Trophoblast cell (in vitro differentiated cells and primary cell): ENCODE data around the gene DISC1.

Experiments used
- DNase-seq, 2 donors: peaks; one replicate each; pipeline ENCODE4 v3.0.0-alpha.2; 2016
- H2AFZ ChIP-seq: 2 replicates; pipeline ENCODE4 v1.6.1; 2013; ENCODE audit warnings: low read length, moderate library complexity, mild to moderate bottlenecking; ENCODE audit not compliant: insufficient read depth, poor library complexity
- H2AK5ac ChIP-seq: 2 replicates; pipeline ENCODE4 v1.6.1; 2013; ENCODE audit warnings: mild to moderate bottlenecking, low read length
- H2BK120ac ChIP-seq: 2 replicates; pipeline ENCODE4 v1.6.1; 2013; ENCODE audit warnings: low read length, mild to moderate bottlenecking, moderate library complexity; ENCODE audit not compliant: insufficient read depth, poor library complexity
- H2BK12ac ChIP-seq: 2 replicates; pipeline ENCODE4 v1.6.1; 2013; ENCODE audit warnings: mild to moderate bottlenecking, low read length, moderate library complexity
- H2BK5ac ChIP-seq: 2 replicates; pipeline ENCODE4 v1.6.1; 2013; ENCODE audit warnings: low read length, low read depth, moderate library complexity, mild to moderate bottlenecking; ENCODE audit not compliant: poor library complexity
- H3K14ac ChIP-seq: 2 replicates; pipeline ENCODE4 v1.6.1; 2013; ENCODE audit warnings: mild to moderate bottlenecking, low read length
- H3K18ac ChIP-seq: 2 replicates; pipeline ENCODE4 v1.6.1; 2013; ENCODE audit warnings: mild to moderate bottlenecking, low read length
- H3K23ac ChIP-seq: 2 replicates; pipeline ENCODE4 v1.6.1; 2013; ENCODE audit warnings: low read length
- H3K27ac ChIP-seq: 2 replicates; pipeline ENCODE4 v1.5.1; 2013; ENCODE audit warnings: low read depth, mild to moderate bottlenecking, inconsistent platforms, low read length, moderate library complexity
- H3K27me3 ChIP-seq: 2 replicates; pipeline ENCODE4 v1.6.1; 2013; ENCODE audit warnings: inconsistent platforms, mild to moderate bottlenecking, low read length, moderate library complexity; ENCODE audit not compliant: insufficient read depth
- H3K36me3 ChIP-seq, 2 experiments: 1 replicate in 1 of 2; 2 replicates in 1 of 2; pipeline ENCODE4 v1.6.1; 2013; ENCODE audit warnings: low read length in 2 of 2, mild to moderate bottlenecking in 2 of 2, moderate library complexity in 1 of 2; ENCODE audit not compliant: insufficient read depth in 2 of 2, control insufficient read depth in 1 of 2
- H3K4ac ChIP-seq: 2 replicates; pipeline ENCODE4 v1.6.1; 2013; ENCODE audit warnings: low read depth, mild to moderate bottlenecking, low read length, moderate library complexity
- H3K4me1 ChIP-seq, 2 experiments: 1 replicate in 1 of 2; 2 replicates in 1 of 2; pipeline ENCODE4 v1.6.1; 2013; ENCODE audit warnings: low read length in 2 of 2, mild to moderate bottlenecking in 2 of 2, moderate library complexity in 1 of 2; ENCODE audit not compliant: insufficient read depth in 2 of 2, control insufficient read depth in 1 of 2
- H3K4me2 ChIP-seq: 2 replicates; pipeline ENCODE4 v1.6.1; 2013; ENCODE audit warnings: inconsistent platforms, mild to moderate bottlenecking, low read length, moderate library complexity
- H3K4me3 ChIP-seq: 2 replicates; pipeline ENCODE4 v1.5.1; 2013; ENCODE audit warnings: mild to moderate bottlenecking, low read depth, low read length, inconsistent platforms
- H3K79me1 ChIP-seq: one replicate; pipeline ENCODE4 v1.6.1; 2013; ENCODE audit warnings: low read length
- H3K79me2 ChIP-seq: 2 replicates; pipeline ENCODE4 v1.6.1; 2013; ENCODE audit warnings: low read length, mild to moderate bottlenecking; ENCODE audit not compliant: control insufficient read depth, insufficient read depth, poor library complexity
- H3K9ac ChIP-seq: 2 replicates; pipeline ENCODE4 v1.6.1; 2013; ENCODE audit warnings: mild to moderate bottlenecking, low read length
- H3K9me3 ChIP-seq: 2 replicates; pipeline ENCODE4 v1.6.1; 2013; ENCODE audit warnings: low read depth, mild to moderate bottlenecking, control low read depth, inconsistent platforms, low read length; ENCODE audit not compliant: insufficient read depth
- H4K12ac ChIP-seq: 2 replicates; pipeline ENCODE4 v1.6.1; 2013; ENCODE audit warnings: low read depth, mild to moderate bottlenecking, low read length, moderate library complexity
- H4K8ac ChIP-seq: 2 replicates; pipeline ENCODE4 v1.6.1; 2013; ENCODE audit warnings: low read depth, mild to moderate bottlenecking, low read length, moderate library complexity
- H4K91ac ChIP-seq: one replicate; pipeline ENCODE4 v1.6.1; 2013; ENCODE audit warnings: low read depth, mild to moderate bottlenecking, low read length, moderate library complexity
- WGBS: extraction: QIAGEN DNeasy Blood & Tissue Kit; methylation state at CpG from one replicate; pipeline ENCODE4 v1.1.7; 2013; ENCODE audit warnings: missing lambda C conversion rate; ENCODE audit not compliant: insufficient read length, insufficient coverage; ENCODE audit errors: extremely low coverage; 5-methylcytosine and 5-hydroxymethylcytosine counted together

DISC1 gene

DNA sequence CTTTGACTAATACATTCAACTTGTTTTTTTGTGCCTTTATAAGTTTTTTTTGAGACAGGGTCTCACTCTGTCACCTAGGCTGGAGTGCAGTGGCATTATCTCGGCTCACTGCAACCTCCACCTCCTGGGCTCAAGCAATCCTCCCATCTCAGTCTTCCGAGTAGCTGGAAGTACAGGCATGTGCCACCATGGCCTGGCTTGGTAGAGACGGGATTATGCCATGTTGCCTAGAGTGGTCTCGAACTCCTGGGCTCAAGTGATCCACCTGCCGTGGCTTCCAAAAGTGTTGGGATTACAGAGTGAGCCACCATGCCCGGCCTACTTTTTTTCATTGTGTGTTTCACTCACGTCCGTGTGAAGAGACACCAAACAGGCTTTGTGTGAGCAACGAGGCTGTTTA is 202.7 kb downstream of the DISC1 start:
- no peak overlapping the region for H3K9ac ChIP-seq
- no peak overlapping the region for H2BK5ac ChIP-seq
- no peaks in the 10 kb centered on the region for H3K79me2 ChIP-seq
- H3K4me1 ChIP-seq: no peaks in the 10 kb centered on the region
- H3K23ac ChIP-seq: no peak overlapping the region
- H3K4me2 ChIP-seq: no peak overlapping the region
- no peak overlapping the region for H3K4ac ChIP-seq
- no peak for DNase-seq
- no peaks in the 10 kb centered on the region for H3K79me1 ChIP-seq
- H4K8ac ChIP-seq: no peak overlapping the region
- no peak overlapping the region for H2BK120ac ChIP-seq
- H3K18ac ChIP-seq: no peak overlapping the region
- no peaks in the 10 kb centered on the region for H3K27me3 ChIP-seq
- no CpG with 5 or more reads among the region's 9 CpGs for WGBS
- H2BK12ac ChIP-seq: no peak overlapping the region
- H3K9me3 ChIP-seq: no peaks in the 10 kb centered on the region
- H2AFZ ChIP-seq: no peak overlapping the region
- H4K91ac ChIP-seq: no peak overlapping the region
- no peak overlapping the region for H3K27ac ChIP-seq
- H3K4me3 ChIP-seq: no peak overlapping the region
- no peak overlapping the region for H3K14ac ChIP-seq
- H2AK5ac ChIP-seq: no peak overlapping the region
- H4K12ac ChIP-seq: no peak overlapping the region
- no peaks in the 10 kb centered on the region for H3K36me3 ChIP-seq

DNA sequence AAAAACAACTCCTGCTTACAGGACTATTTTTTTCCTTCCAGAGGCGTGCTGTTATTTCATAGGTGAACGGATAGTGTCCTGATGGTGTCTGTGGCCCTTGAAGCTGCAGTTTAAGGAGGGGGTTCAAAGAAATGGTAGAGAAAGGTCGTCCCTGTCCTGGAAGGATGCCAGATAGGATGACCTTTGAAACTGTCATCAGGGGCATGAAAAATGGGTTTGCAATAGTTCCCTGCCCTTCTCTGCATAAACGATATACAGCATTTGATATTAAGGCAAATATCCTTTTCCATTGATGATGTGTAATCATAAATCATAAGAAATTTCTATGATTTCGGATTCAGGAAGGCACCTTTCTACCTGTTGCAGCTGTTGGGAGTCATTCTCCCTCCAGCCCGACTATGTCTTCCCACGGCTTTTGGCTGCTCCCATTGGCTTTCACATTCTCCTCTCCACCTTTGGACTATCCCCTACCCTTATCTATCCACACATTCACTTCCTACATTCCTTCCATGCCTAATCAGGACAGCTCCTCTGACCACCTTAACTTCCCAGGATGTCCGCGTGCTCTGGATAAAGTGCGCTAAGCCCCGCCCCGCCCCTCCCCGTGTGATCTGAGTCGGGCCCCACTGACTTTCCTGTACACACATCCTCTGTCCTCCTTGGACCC is 209.8 kb downstream of the DISC1 start:
- Histone ChIP-seq H3K4me1 (no peaks in the 10 kb centered on the region), H4K12ac (no peak overlapping the region), H3K9ac (no peak overlapping the region), H2AFZ (no peak overlapping the region), H3K4me2 (no peak overlapping the region), H3K79me1 (no peaks in the 10 kb centered on the region), H3K18ac (no peak overlapping the region), H3K4ac (no peak overlapping the region), H2AK5ac (no peak overlapping the region), H2BK12ac (no peak overlapping the region), H3K4me3 (no peak overlapping the region), H3K23ac (no peak overlapping the region), H3K27ac (no peak overlapping the region), H3K79me2 (no peaks in the 10 kb centered on the region), H2BK120ac (no peak overlapping the region), H2BK5ac (no peak overlapping the region), H3K36me3 (no peaks in the 10 kb centered on the region), H4K8ac (no peak overlapping the region), H3K27me3 (no peaks in the 10 kb centered on the region), H3K9me3 (no peaks in the 10 kb centered on the region), H4K91ac (no peak overlapping the region), H3K14ac (no peak overlapping the region)
- WGBS: no CpG with 5 or more reads among the region's 14 CpGs
- no peak for DNase-seq

DNA sequence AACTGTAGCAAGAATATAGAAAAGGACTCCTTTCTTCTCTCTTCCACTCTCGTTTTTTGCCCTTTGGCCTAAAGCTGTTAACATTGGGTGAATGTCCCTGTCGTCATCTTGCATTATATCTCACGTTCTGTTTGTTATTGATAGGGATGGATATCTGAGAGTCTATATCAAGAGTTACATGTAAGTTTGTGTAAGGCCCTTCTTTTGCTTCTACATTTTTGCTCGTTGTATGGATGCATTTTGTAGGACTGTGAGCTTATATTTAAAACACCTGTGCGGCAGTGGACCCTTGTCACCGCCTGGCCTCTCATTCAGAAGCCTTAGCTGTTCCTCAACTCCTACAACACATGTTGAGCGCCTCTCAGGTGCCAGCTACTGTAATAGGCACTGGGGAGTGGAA is 211.9 kb downstream of the DISC1 start:
- H2BK120ac ChIP-seq: no peak overlapping the region
- no peaks in the 10 kb centered on the region for H3K36me3 ChIP-seq
- H2AFZ ChIP-seq: no peak overlapping the region
- no CpG with 5 or more reads among the region's 7 CpGs for WGBS
- no peaks in the 10 kb centered on the region for H3K9me3 ChIP-seq
- H2AK5ac ChIP-seq: no peak overlapping the region
- no peaks in the 10 kb centered on the region for H3K79me2 ChIP-seq
- H3K4me2 ChIP-seq: no peak overlapping the region
- H3K23ac ChIP-seq: no peak overlapping the region
- no peak overlapping the region for H3K4me3 ChIP-seq
- DNase-seq: no peak
- H4K8ac ChIP-seq: no peak overlapping the region
- no peaks in the 10 kb centered on the region for H3K79me1 ChIP-seq
- H3K27me3 ChIP-seq: no peaks in the 10 kb centered on the region
- no peak overlapping the region for H2BK12ac ChIP-seq
- H3K9ac ChIP-seq: no peak overlapping the region
- no peak overlapping the region for H3K18ac ChIP-seq
- no peak overlapping the region for H3K27ac ChIP-seq
- H2BK5ac ChIP-seq: no peak overlapping the region
- no peak overlapping the region for H4K91ac ChIP-seq
- no peak overlapping the region for H4K12ac ChIP-seq
- no peaks in the 10 kb centered on the region for H3K4me1 ChIP-seq
- H3K4ac ChIP-seq: no peak overlapping the region
- H3K14ac ChIP-seq: no peak overlapping the region

DNA sequence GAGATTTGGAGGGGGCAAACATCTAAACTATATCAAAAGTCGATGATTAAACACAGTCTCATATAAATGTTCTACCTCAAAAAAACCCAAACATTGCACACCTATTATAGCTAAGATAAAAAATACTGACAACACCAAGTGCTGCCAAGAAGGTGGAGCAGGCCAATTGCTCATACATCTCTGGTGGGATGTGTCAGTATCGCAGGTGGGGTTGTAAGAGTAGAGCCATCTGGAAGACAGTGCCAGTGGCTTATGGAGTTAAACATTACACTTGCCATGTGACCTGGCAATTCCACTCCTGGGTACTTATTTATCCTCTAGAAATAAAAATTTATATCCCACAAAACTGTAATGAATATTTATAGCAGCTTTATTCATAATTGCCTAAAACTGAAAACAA is 213.4 kb downstream of the DISC1 start:
- Histone ChIP-seq H3K27me3 (no peaks in the 10 kb centered on the region), H4K12ac (no peak overlapping the region), H3K4me1 (no peaks in the 10 kb centered on the region), H3K27ac (no peak overlapping the region), H4K8ac (no peak overlapping the region), H4K91ac (no peak overlapping the region), H3K14ac (no peak overlapping the region), H2AK5ac (no peak overlapping the region), H3K4me2 (no peak overlapping the region), H2BK120ac (no peak overlapping the region), H2AFZ (no peak overlapping the region), H3K36me3 (no peaks in the 10 kb centered on the region), H3K4me3 (no peak overlapping the region), H2BK5ac (no peak overlapping the region), H3K79me2 (no peaks in the 10 kb centered on the region), H3K4ac (no peak overlapping the region), H3K23ac (no peak overlapping the region), H3K79me1 (no peaks in the 10 kb centered on the region), H3K9me3 (no peaks in the 10 kb centered on the region), H2BK12ac (no peak overlapping the region), H3K9ac (no peak overlapping the region), H3K18ac (no peak overlapping the region)
- WGBS: no CpG with 5 or more reads among the region's 2 CpGs
- no peak for DNase-seq
